ENCODE measurements around the gene CYSTM1.

DNA sequence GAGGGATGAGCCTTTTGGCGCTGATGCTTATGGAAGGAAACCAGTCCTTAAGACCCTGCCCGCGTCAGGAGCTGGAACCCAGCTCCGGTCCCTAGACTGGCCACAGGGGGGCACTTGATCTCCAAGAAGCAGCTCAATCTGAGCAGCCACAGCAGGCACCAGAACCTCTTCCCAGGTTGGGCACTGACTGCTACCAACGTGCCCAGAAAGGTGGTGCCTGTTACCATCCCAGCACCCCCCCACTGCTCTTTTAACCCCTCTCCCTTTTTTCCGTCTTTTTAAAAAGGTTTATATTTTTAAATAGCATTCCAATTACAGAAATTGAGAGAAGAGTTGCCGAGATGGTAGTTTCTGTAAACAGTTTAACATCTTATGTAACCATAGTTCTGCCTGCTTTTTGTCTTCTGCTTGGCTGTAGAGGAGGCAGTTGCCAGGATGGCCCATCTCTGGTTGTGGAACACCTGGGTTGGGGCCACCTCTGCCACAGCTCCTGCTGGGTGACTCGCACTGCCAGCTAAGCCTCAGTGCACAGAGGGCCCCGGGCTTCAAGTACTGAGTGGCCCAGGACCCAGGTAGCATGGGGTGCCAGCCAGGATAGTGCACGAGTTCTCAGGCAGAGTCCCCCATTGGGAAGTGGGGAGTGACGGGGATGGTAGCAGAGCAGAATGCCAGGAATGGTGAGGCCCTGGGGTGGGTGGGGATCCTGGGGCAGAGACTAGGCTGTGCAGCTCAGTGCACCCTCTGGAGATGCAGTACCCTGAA lies 65.1 kb downstream of the CYSTM1 start:
- TF ChIP-seq, protein P1, sequence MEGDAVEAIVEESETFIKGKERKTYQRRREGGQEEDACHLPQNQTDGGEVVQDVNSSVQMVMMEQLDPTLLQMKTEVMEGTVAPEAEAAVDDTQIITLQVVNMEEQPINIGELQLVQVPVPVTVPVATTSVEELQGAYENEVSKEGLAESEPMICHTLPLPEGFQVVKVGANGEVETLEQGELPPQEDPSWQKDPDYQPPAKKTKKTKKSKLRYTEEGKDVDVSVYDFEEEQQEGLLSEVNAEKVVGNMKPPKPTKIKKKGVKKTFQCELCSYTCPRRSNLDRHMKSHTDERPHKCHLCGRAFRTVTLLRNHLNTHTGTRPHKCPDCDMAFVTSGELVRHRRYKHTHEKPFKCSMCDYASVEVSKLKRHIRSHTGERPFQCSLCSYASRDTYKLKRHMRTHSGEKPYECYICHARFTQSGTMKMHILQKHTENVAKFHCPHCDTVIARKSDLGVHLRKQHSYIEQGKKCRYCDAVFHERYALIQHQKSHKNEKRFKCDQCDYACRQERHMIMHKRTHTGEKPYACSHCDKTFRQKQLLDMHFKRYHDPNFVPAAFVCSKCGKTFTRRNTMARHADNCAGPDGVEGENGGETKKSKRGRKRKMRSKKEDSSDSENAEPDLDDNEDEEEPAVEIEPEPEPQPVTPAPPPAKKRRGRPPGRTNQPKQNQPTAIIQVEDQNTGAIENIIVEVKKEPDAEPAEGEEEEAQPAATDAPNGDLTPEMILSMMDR (conservative IDR thresholded peaks at IDR 0.05) = peak; percentile 83
- no peak for TF ChIP-seq EZH2 (IDR thresholded peaks at IDR 0.05; ENCODE audit: low read depth)
